Measurements from ENCODE around the gene SLC4A11. TPM values are rescaled to one million over a fixed set of nuclear protein-coding genes. Genes with fewer than 3 reads are reported as not detected.
A peak's percentile ranks its signal among the peaks of the same experiment; 100 is the strongest.

Gene SLC4A11
- total RNA-seq, 2 donors from 2014 or later: 0.52 TPM; not detected in 1

DNA sequence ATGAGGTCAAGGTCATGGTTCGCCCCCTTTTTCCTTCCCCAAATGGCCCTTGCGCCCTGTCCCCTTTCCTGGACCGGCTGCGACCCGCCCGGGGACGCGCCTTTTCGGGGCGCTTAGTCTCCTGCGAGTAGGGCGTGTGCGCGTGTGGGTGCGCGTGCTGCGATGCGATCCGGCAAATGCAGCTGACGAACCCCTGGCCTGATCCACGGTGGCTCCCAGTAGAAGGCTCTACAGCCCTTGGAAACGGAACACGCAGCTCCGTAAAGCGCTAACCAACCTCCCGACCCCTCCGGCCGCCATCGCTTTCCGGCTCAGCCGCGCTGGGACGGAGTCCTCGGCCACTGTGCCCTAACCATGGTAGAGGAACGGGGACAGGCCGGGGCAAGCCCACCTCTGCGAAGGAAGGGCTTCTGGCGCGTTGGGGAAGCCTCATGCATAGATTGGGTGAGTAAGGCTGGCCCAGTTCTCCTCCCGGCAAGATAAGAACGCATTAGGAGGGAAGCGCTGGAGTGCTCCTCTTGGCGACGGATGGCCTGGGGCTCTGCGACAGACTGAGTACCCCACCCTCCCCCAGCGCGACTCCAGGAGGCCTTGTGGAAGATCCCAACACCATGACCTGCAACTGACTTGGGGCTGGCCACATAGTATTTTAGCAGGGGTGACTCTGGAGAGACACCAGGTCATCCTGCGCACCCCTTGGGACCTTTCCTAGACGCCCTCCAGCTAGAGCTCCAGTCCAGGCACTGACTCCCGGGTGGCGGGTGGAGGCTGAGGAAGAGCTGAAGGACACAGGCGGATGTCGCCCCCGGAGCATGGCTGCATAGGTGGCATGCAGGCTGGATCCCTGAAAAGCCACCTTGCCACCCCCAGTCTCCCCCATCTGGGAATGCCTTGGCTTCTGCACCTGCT is 1.1 kb upstream of the SLC4A11 start:
- H3K27me3 ChIP-seq: peaks cover 0 to 10% of the 10 kb centered on the region in 2 donors
- ATAC-seq: no peak
- H3K9me3 ChIP-seq: no peaks in the 10 kb centered on the region
- peak overlapping the region in 1 of 2 donors; percentile 68 for H3K4me3 ChIP-seq
- intact Hi-C loops (cut with DNase I): no loop called here
- peaks cover 27% of the 10 kb centered on the region for H3K4me1 ChIP-seq
- TF ChIP-seq POLR2A (IDR thresholded peaks at IDR 0.05): no peak
- TF ChIP-seq, protein P1, sequence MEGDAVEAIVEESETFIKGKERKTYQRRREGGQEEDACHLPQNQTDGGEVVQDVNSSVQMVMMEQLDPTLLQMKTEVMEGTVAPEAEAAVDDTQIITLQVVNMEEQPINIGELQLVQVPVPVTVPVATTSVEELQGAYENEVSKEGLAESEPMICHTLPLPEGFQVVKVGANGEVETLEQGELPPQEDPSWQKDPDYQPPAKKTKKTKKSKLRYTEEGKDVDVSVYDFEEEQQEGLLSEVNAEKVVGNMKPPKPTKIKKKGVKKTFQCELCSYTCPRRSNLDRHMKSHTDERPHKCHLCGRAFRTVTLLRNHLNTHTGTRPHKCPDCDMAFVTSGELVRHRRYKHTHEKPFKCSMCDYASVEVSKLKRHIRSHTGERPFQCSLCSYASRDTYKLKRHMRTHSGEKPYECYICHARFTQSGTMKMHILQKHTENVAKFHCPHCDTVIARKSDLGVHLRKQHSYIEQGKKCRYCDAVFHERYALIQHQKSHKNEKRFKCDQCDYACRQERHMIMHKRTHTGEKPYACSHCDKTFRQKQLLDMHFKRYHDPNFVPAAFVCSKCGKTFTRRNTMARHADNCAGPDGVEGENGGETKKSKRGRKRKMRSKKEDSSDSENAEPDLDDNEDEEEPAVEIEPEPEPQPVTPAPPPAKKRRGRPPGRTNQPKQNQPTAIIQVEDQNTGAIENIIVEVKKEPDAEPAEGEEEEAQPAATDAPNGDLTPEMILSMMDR (IDR thresholded peaks at IDR 0.05): no peak
- DNase-seq: no peak
- 12 to 60% methylated on average over 13 to 47 of the region's 54 CpGs for WGBS, 2 donors
- H3K36me3 ChIP-seq (replicated peaks in 1 of 2; ENCODE audit: insufficient read depth in 1 of 2, low read depth in 2 of 2): no peaks in the 10 kb centered on the region
- H3K27ac ChIP-seq: no peak overlapping the region

DNA sequence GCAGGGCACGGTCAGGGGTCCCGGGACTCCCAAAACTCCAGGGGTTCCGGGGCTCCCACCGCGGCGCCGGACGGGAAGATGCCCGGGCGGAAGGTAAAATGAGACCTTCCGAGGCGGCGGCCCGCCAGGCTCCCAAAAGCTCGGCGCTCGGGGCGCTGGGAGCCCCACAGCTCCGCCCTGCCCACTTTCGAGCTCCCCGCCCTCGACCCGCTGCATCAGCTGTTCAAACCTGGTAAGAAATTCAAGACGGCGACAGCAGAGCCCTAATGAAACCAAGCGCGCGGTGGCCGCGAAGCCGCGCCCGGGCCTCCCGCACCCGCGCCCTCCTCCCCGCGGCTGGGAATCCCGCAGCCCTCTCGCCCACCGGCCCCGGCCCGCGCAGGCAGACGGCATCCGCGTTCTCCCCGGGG is 369 bp downstream of the SLC4A11 start:
- TF ChIP-seq, protein P1 (IDR thresholded peaks at IDR 0.05): no peak
- no peak for TF ChIP-seq POLR2A (IDR thresholded peaks at IDR 0.05)
- Histone ChIP-seq H3K27me3 (peaks cover 0 to 10% of the 10 kb centered on the region in 2 donors), H3K4me1 (peaks cover 27% of the 10 kb centered on the region), H3K9me3 (no peaks in the 10 kb centered on the region), H3K27ac (no peak overlapping the region), H3K36me3 (replicated peaks in 1 of 2; ENCODE audit: insufficient read depth in 1 of 2, low read depth in 2 of 2) (no peaks in the 10 kb centered on the region), H3K4me3 (peak overlapping the region; percentile 28 to 68)
- DNase-seq (peak in 3 of 4 donors; percentile 18 to 38 (median 23)), ATAC-seq (peak; percentile 22)
- 0% methylated on average over 21 of the region's 48 CpGs; no CpG with 5 or more reads in 1 of the 2 donors for WGBS, 2 donors
- intact Hi-C loops (cut with DNase I): no loop called here

DNA sequence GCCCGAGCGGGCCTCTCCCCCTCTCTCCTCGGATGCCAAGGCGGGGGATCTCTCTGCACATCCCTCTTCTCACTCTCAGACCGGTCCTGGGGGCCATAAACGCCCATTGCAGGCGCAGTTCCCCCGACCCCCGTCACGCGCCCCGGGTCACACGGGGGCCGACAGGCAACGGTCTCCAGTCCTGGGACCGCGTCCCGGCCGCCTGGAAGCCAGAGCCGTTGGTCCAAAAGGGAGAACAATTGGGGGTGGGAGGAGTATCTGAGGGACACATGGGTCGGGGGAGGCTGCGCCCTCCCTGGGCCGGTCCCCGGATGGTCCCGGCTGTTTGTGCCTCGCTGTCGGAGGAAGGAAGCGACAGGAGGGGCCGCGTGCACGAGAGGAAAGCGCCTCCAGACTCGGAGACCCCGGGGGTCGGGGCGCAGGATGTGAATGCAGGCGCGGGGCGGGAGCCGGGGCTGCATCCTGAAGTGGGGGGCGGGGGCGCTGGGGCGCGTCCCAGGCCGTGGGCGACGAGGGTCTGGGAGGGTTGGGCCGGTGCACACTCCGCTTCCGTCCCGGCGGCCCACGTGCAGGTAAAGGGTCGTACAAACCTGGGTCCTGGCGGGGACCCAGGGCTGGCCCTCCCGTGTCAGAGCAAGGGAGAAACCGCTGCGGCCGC is 903 bp downstream of the SLC4A11 start:
- TF ChIP-seq, protein P1 (IDR thresholded peaks at IDR 0.05): no peak
- no peak for TF ChIP-seq POLR2A (IDR thresholded peaks at IDR 0.05)
- Histone ChIP-seq H3K27ac (no peak overlapping the region), H3K4me3 (peak overlapping the region; percentile 28 to 68), H3K27me3 (peaks cover 0 to 10% of the 10 kb centered on the region in 2 donors), H3K9me3 (no peaks in the 10 kb centered on the region), H3K4me1 (peaks cover 27% of the 10 kb centered on the region), H3K36me3 (replicated peaks in 1 of 2; ENCODE audit: insufficient read depth in 1 of 2, low read depth in 2 of 2) (no peaks in the 10 kb centered on the region)
- intact Hi-C loops (cut with DNase I): no loop called here
- WGBS, 2 donors: 9 to 13% methylated on average over 17 to 57 of the region's 59 CpGs
- ATAC-seq (no peak), DNase-seq (no peak)

DNA sequence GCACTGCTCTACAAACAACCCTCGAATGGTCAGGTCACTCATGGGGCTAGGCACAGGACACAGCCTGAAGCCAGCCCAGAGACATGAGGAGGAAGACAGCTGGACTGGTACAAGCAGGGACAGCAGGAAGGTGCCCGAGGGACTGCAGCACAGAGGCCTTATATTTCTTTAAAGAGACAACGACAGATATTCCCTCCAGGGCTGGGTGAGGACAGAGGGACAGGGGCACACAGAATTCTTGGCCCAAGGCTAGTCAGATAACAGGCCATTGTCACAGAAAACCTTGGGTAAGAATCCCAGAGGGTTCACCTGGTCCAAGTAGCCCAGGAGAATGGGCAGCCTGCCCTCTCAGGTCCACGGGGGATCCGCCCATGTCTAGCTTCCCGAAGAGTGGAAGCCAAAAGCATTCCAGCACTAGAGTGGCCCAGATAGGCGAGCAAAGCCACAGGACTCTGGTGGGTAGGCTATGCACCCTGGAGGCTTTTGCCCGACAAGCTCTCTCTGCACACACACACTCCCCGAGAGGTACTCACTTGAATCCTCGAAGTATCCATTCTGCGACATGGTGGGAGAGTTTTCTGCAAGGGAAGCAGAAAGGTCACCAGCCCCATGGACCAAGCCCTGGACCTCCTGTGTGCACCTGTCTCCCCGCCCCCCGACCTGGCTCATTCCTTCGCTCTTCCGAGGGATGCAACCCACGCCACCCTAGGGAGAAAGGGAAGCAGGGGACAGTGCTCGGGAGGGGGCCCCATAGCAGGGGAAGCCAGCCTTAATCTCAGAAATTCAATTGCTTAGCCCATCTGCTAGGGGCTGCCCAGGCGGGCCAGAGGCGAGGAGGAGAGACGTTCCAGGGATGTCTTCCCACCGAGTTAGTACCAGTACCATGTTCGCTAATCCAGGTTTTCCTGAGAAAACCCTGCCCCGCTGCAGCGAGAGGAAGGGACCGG is 1.7 kb downstream of the SLC4A11 start:
- DNase-seq: no peak
- Histone ChIP-seq H3K4me3 (no peak overlapping the region), H3K9me3 (no peaks in the 10 kb centered on the region), H3K27me3 (peaks cover 0 to 10% of the 10 kb centered on the region in 2 donors), H3K36me3 (replicated peaks in 1 of 2; ENCODE audit: insufficient read depth in 1 of 2, low read depth in 2 of 2) (no peaks in the 10 kb centered on the region), H3K4me1 (peaks cover 27% of the 10 kb centered on the region), H3K27ac (no peak overlapping the region)
- WGBS, 2 donors: 66 to 71% methylated on average over 19 to 25 of the region's 25 CpGs
- intact Hi-C loops (cut with DNase I): no loop called here
- no peak for TF ChIP-seq POLR2A (IDR thresholded peaks at IDR 0.05)
- TF ChIP-seq, protein P1 (IDR thresholded peaks at IDR 0.05): no peak
- ATAC-seq: no peak
